GM12878 (cell line): Measurements from ENCODE around the gene PRSS37. TPM values are rescaled to one million over a fixed set of nuclear protein-coding genes. Genes with fewer than 3 reads are reported as not detected.

Experiments
- ATAC-seq: fragments of 200-7000 bp; cut with Tn5 transposase; 3 replicates; pipeline ENCODE4 v1.9.1; 2020; ENCODE audit warnings: mild to moderate bottlenecking, moderate library complexity
- BruUV-seq: library from RNA; stranded (reverse); fragments of 400-500 nt; replicated peaks from 2 replicates; lab custom pipeline; 2021; lab: Mats Ljungman, UMichigan
- CTCF ChIA-PET: fragments of 300-600 bp; sonication (Branson Sonifier 250); formaldehyde crosslinking; extraction: SDS; loops from one replicate; lab custom pipeline; 2021; ENCODE audit warnings: inconsistent platforms; lab: Yijun Ruan, JAX
- POLR2A ChIA-PET: fragments of 350-600 bp; formaldehyde crosslinking; extraction: SDS; loops from one replicate; lab custom pipeline; 2021; ENCODE audit warnings: inconsistent platforms; lab: Charles Lee
- RAD21 ChIA-PET: fragments of 300-600 bp; sonication (Branson Sonifier 250); formaldehyde crosslinking; loops from one replicate; lab custom pipeline; 2023; ENCODE audit warnings: antibody characterized with exemption; ENCODE audit not compliant: unreplicated experiment; lab: Charles Lee
- SMC1A ChIA-PET: fragments of 300-600 bp; sonication (Branson Sonifier 250); formaldehyde crosslinking; loops from one replicate; lab custom pipeline; 2023; ENCODE audit not compliant: unreplicated experiment, uncharacterized antibody; lab: Charles Lee
- DNase-seq: peaks from one replicate; pipeline ENCODE4 v3.0.0-alpha.2; 2011; ENCODE audit warnings: low read depth, low spot score
- FAIRE-seq: peaks from 3 replicates; lab custom pipeline; 2011; peaks lifted over from hg19 to GRCh38; lab: Jason Lieb, UNC
- H2AFZ ChIP-seq: 2 replicates; pipeline ENCODE4 v1.6.0; 2011; ENCODE audit warnings: low read depth, low read length, control low read depth; ENCODE audit not compliant: control insufficient read depth
- H3K27ac ChIP-seq: 2 replicates; pipeline ENCODE4 v1.5.1; 2011; ENCODE audit warnings: control low read depth; ENCODE audit not compliant: control insufficient read depth, insufficient read depth
- H3K27me3 ChIP-seq, 2 experiments: replicated peaks in 1 of 2; 2 replicates each; pipeline versions ENCODE4 v1.6.0 to v1.6.1; 2011; ENCODE audit warnings: low read length in 1 of 2; ENCODE audit not compliant: control insufficient read depth in 2 of 2, insufficient read depth in 2 of 2
- H3K36me3 ChIP-seq, 2 experiments: 2 replicates each; pipeline ENCODE4 v1.5.1; 2011; ENCODE audit warnings: low read length in 1 of 2; ENCODE audit not compliant: control insufficient read depth in 2 of 2, insufficient read depth in 2 of 2
- H3K4me1 ChIP-seq: 2 replicates; pipeline ENCODE4 v1.6.1; 2011; ENCODE audit warnings: mild to moderate bottlenecking, low read length, moderate library complexity, mixed read lengths; ENCODE audit not compliant: control insufficient read depth, insufficient read depth
- H3K4me2 ChIP-seq: 2 replicates; pipeline ENCODE4 v1.6.0; 2011; ENCODE audit warnings: control low read depth; ENCODE audit not compliant: control insufficient read depth, insufficient read depth
- H3K4me3 ChIP-seq: fragments of 200-600 bp; sonication (generic); 2 replicates; pipeline ENCODE4 v1.5.1; 2016
- H3K79me2 ChIP-seq: 2 replicates; pipeline ENCODE4 v1.6.0; 2011; ENCODE audit warnings: low read length; ENCODE audit not compliant: control insufficient read depth, insufficient read depth
- H3K9ac ChIP-seq: 2 replicates; pipeline ENCODE4 v1.8.0; 2011; ENCODE audit warnings: low read length, control low read depth, mixed read lengths; ENCODE audit not compliant: control insufficient read depth, insufficient read depth
- H3K9me3 ChIP-seq: replicated peaks from 3 replicates; pipeline ENCODE4 v1.5.1; 2011; ENCODE audit warnings: mild to moderate bottlenecking, low read length; ENCODE audit not compliant: control insufficient read depth, insufficient read depth
- H4K20me1 ChIP-seq: 2 replicates; pipeline ENCODE4 v1.6.0; 2011; ENCODE audit not compliant: control insufficient read depth, insufficient read depth
- CHD1 ChIP-seq: IDR thresholded peaks from 2 replicates; pipeline ENCODE4 v1.6.1; 2012; ENCODE audit warnings: low read depth, low read length, improper control_type of control experiment
- CREM ChIP-seq: IDR thresholded peaks from 2 replicates; pipeline ENCODE4 v1.6.1; 2014; ENCODE audit warnings: antibody characterized with exemption, low read depth
- IKZF1 ChIP-seq: fragments of 450-650 bp; conservative IDR thresholded peaks from 2 replicates; pipeline ENCODE4 v1.6.1; 2017; ENCODE audit warnings: antibody characterized with exemption, mild to moderate bottlenecking
- JUND ChIP-seq: IDR thresholded peaks from 2 replicates; pipeline ENCODE4 v1.6.1; 2012; ENCODE audit warnings: low read depth, mild to moderate bottlenecking, low read length, improper control_type of control experiment, moderate library complexity
- MTA2 ChIP-seq: fragments of 450-650 bp; IDR thresholded peaks from 2 replicates; pipeline ENCODE4 v1.6.1; 2016; ENCODE audit warnings: low read depth, mild to moderate bottlenecking, moderate library complexity
- NFXL1 ChIP-seq: fragments of 450-650 bp; IDR thresholded peaks from 2 replicates; pipeline ENCODE4 v1.6.1; 2017; ENCODE audit warnings: antibody characterized with exemption, mild to moderate bottlenecking, borderline replicate concordance
- POLR2A ChIP-seq: IDR thresholded peaks from 2 replicates; pipeline ENCODE4 v1.6.1; 2011; ENCODE audit warnings: low read depth, mild to moderate bottlenecking, low read length
- POU2F2 ChIP-seq: IDR thresholded peaks from 3 replicates; pipeline ENCODE4 v1.6.1; 2011; ENCODE audit warnings: low read depth, mild to moderate bottlenecking, low read length, borderline replicate concordance
- RBBP5 ChIP-seq: fragments of 200-600 bp; sonication (generic); conservative IDR thresholded peaks from 2 replicates; pipeline ENCODE4 v1.6.1; 2016
- SMAD5 ChIP-seq: IDR thresholded peaks from 2 replicates; pipeline ENCODE4 v1.6.1; 2016; ENCODE audit warnings: antibody characterized with exemption, low read depth
- TAF1 ChIP-seq: IDR thresholded peaks from 2 replicates; pipeline ENCODE4 v1.6.1; 2011; ENCODE audit warnings: mild to moderate bottlenecking, low read depth, low read length, borderline replicate concordance
- YBX1 ChIP-seq: fragments of 450-650 bp; IDR thresholded peaks from 2 replicates; pipeline ENCODE4 v1.6.1; 2016; ENCODE audit warnings: antibody characterized with exemption
- ZNF207 ChIP-seq: fragments of 450-650 bp; IDR thresholded peaks from 2 replicates; pipeline ENCODE4 v1.6.1; 2014; ENCODE audit warnings: antibody characterized with exemption, mild to moderate bottlenecking, borderline replicate concordance
- WGBS: methylation state at CpG from one replicate; pipeline ENCODE4 v1.1.6; 2016; ENCODE audit warnings: low lambda C conversion rate; ENCODE audit not compliant: insufficient replicate concordance, insufficient coverage; ENCODE audit errors: missing lambda C conversion rate; 5-methylcytosine and 5-hydroxymethylcytosine counted together
- in situ Hi-C: fragments of 300-500 bp; cut with MboI; formaldehyde crosslinking; loops from 9 replicates; pipeline ENCODE4 v1.14.3; 2018; ENCODE audit warnings: mixed read lengths
- intact Hi-C: fragments of 100-400 bp; cut with micrococcal nuclease; formaldehyde crosslinking; loops from one replicate; pipeline ENCODE4 v1.14.2; 2022; ENCODE audit not compliant: unreplicated experiment
- polyA plus RNA-seq, 11 experiments: library from polyadenylated mRNA; depleted of rRNA in 4 of 11; unstranded in 6 of 11; stranded (reverse) in 5 of 11; fragments of >200 nt; fragmentation: Nextera tagmentation in 4 of 11; fragmentation: Illumina TruSeq in 1 of 11; extraction: Ambion mirVana in 4 of 11; extraction: Trizol in 1 of 11; gene quantifications; 1 replicate in 1 of 11; 2 replicates in 10 of 11; pipeline versions ENCODE4 v1.2.1 to v1.2.3, GENCODE V29; 2011 to 2016; ENCODE audit warnings: inconsistent platforms in 2 of 11, missing spikeins in 2 of 11, low read depth in 1 of 11
- total RNA-seq, 4 experiments: library from RNA; depleted of rRNA in 3 of 4; stranded (reverse); fragments of >200 nt in 3 of 4; fragmentation: Illumina TruSeq in 1 of 4; extraction: Trizol in 1 of 4; gene quantifications; 2 replicates each; pipeline versions ENCODE4 v1.2.1 to v1.2.3, GENCODE V29; 2013 to 2021
- TF ChIP-seq, protein P1 (sequence below): fragments of 450-650 bp; IDR thresholded peaks from 2 replicates; pipeline ENCODE4 v1.6.1; 2017; ENCODE audit warnings: mild to moderate bottlenecking, low read depth, inconsistent platforms; ENCODE audit not compliant: poor library complexity, severe bottlenecking
- TF ChIP-seq, protein P2 (sequence below): fragments of 450-650 bp; formaldehyde crosslinking; IDR thresholded peaks from 2 replicates; pipeline ENCODE4 v1.4.0; 2022; ENCODE audit warnings: mild to moderate bottlenecking, moderate library complexity
- TF ChIP-seq, protein P3 (sequence below): IDR thresholded peaks from 2 replicates; pipeline ENCODE4 v1.6.1; 2011; ENCODE audit warnings: mild to moderate bottlenecking, low read depth, low read length, moderate library complexity; ENCODE audit not compliant: insufficient replicate concordance
- TF ChIP-seq, protein P4 (sequence below): fragments of 450-650 bp; conservative IDR thresholded peaks from 2 replicates; pipeline ENCODE4 v1.6.1; 2017; ENCODE audit warnings: mild to moderate bottlenecking, moderate library complexity

PRSS37 gene
- total and polyA plus RNA-seq, 10 of the 15 experiments (the other 5 are each of a cell fraction or from before 2014, with no cell fraction given): not detected

DNA sequence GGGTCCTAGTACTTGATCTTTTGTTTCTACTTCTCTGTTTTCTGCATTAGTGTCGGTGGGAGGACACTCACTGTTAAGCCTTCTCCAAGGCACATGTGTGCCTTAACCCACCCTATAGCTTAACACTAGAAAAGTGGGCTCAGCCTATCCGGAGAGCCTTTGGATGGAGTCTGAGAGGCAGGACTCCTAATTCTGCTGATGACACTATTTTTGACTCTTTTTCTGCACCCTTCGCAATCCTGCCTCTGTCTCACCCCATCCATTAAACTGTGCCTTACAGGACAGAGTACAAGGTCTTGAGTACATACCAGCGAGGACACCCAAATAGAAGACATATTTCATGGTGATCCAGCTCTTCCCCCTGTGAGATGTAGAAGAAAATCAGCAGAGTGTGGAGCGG, 577 bp downstream of the PRSS37 start:
- CTCF ChIA-PET: no interaction called here
- Histone ChIP-seq H3K79me2 (no peaks in the 10 kb centered on the region), H2AFZ (no peak overlapping the region), H3K27me3 (no peaks in the 10 kb centered on the region), H4K20me1 (no peaks in the 10 kb centered on the region), H3K4me2 (no peak overlapping the region)
- no TSS peak for BruUV-seq
- no peak for ATAC-seq
- SMC1A ChIA-PET: interaction anchor here (0.8 to 1.0 kb wide), 2 partner anchors 18 to 92 kb away, joined by 3 to 4 read pairs; no protein-coding TSS in a partner anchor
- FAIRE-seq: no peak
- POLR2A ChIA-PET: no interaction called here
- RAD21 ChIA-PET: no interaction called here
- TF ChIP-seq POLR2A: no peak
- TF ChIP-seq, protein P1, sequence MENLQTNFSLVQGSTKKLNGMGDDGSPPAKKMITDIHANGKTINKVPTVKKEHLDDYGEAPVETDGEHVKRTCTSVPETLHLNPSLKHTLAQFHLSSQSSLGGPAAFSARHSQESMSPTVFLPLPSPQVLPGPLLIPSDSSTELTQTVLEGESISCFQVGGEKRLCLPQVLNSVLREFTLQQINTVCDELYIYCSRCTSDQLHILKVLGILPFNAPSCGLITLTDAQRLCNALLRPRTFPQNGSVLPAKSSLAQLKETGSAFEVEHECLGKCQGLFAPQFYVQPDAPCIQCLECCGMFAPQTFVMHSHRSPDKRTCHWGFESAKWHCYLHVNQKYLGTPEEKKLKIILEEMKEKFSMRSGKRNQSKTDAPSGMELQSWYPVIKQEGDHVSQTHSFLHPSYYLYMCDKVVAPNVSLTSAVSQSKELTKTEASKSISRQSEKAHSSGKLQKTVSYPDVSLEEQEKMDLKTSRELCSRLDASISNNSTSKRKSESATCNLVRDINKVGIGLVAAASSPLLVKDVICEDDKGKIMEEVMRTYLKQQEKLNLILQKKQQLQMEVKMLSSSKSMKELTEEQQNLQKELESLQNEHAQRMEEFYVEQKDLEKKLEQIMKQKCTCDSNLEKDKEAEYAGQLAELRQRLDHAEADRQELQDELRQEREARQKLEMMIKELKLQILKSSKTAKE: no peak
- TF ChIP-seq MTA2: no peak
- no peak for TF ChIP-seq CHD1
- no peak for TF ChIP-seq ZNF207
- no peak for TF ChIP-seq YBX1
- TF ChIP-seq, protein P2, sequence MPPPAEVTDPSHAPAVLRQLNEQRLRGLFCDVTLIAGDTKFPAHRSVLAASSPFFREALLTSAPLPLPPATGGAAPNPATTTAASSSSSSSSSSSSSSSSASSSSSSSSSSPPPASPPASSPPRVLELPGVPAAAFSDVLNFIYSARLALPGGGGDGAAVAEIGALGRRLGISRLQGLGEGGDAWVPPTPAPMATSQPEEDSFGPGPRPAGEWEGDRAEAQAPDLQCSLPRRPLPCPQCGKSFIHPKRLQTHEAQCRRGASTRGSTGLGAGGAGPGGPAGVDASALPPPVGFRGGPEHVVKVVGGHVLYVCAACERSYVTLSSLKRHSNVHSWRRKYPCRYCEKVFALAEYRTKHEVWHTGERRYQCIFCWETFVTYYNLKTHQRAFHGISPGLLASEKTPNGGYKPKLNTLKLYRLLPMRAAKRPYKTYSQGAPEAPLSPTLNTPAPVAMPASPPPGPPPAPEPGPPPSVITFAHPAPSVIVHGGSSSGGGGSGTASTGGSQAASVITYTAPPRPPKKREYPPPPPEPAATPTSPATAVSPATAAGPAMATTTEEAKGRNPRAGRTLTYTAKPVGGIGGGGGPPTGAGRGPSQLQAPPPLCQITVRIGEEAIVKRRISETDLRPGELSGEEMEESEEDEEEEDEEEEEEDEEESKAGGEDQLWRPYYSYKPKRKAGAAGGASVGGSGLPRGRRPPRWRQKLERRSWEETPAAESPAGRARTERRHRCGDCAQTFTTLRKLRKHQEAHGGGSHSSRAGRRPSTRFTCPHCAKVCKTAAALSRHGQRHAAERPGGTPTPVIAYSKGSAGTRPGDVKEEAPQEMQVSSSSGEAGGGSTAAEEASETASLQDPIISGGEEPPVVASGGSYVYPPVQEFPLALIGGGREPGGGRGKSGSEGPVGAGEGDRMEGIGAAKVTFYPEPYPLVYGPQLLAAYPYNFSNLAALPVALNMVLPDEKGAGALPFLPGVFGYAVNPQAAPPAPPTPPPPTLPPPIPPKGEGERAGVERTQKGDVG: no peak
- TF ChIP-seq, protein P3, sequence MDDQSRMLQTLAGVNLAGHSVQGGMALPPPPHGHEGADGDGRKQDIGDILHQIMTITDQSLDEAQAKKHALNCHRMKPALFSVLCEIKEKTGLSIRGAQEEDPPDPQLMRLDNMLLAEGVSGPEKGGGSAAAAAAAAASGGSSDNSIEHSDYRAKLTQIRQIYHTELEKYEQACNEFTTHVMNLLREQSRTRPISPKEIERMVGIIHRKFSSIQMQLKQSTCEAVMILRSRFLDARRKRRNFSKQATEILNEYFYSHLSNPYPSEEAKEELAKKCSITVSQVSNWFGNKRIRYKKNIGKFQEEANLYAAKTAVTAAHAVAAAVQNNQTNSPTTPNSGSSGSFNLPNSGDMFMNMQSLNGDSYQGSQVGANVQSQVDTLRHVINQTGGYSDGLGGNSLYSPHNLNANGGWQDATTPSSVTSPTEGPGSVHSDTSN: no peak
- no peak for TF ChIP-seq CREM
- no peak for TF ChIP-seq RBBP5
- TF ChIP-seq JUND: no peak
- TF ChIP-seq IKZF1: no peak
- no peak for TF ChIP-seq NFXL1
- TF ChIP-seq, protein P4, sequence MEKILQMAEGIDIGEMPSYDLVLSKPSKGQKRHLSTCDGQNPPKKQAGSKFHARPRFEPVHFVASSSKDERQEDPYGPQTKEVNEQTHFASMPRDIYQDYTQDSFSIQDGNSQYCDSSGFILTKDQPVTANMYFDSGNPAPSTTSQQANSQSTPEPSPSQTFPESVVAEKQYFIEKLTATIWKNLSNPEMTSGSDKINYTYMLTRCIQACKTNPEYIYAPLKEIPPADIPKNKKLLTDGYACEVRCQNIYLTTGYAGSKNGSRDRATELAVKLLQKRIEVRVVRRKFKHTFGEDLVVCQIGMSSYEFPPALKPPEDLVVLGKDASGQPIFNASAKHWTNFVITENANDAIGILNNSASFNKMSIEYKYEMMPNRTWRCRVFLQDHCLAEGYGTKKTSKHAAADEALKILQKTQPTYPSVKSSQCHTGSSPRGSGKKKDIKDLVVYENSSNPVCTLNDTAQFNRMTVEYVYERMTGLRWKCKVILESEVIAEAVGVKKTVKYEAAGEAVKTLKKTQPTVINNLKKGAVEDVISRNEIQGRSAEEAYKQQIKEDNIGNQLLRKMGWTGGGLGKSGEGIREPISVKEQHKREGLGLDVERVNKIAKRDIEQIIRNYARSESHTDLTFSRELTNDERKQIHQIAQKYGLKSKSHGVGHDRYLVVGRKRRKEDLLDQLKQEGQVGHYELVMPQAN: no peak
- TF ChIP-seq SMAD5: no peak
- TF ChIP-seq TAF1: no peak
- no peak for TF ChIP-seq POU2F2
- TF ChIP-seq, all 136 proteins: peak for 0
- H3K27ac ChIP-seq: no peak overlapping the region
- H3K9ac ChIP-seq: no peak overlapping the region
- intact Hi-C loops: no loop called here
- no peak overlapping the region for H3K4me3 ChIP-seq
- in situ Hi-C loops: no loop called here
- no peaks in the 10 kb centered on the region for H3K36me3 ChIP-seq
- H3K4me1 ChIP-seq: no peaks in the 10 kb centered on the region
- H3K9me3 ChIP-seq: no peaks in the 10 kb centered on the region
- 22% methylated on average over 5 of the region's 5 CpGs for WGBS
- no peak for DNase-seq
